A549 (cell line): ENCODE results near the gene CASTOR1.

Experiments used
- CHD2 ChIP-seq: fragments of 150-350 bp; IDR thresholded peaks from 2 replicates; pipeline ENCODE4 v1.6.1; 2014; ENCODE audit warnings: low read length; ENCODE audit not compliant: partially characterized antibody
- EP300 ChIP-seq, 2 experiments: fragments of >200 bp; sonication (Bioruptor Twin); formaldehyde crosslinking; IDR thresholded peaks; 2 replicates in 1 of 2; 3 replicates in 1 of 2; pipeline ENCODE4 v1.6.1; 2016 to 2017
- ESRRA ChIP-seq: fragments of 150-350 bp; IDR thresholded peaks from 2 replicates; pipeline ENCODE4 v1.6.1; 2014; ENCODE audit warnings: mild to moderate bottlenecking, low read length, borderline replicate concordance
- GATA3 ChIP-seq: IDR thresholded peaks from 2 replicates; pipeline ENCODE4 v1.6.1; 2012; ENCODE audit warnings: borderline replicate concordance
- KDM5A ChIP-seq: fragments of 200-600 bp; sonication (generic); IDR thresholded peaks from 2 replicates; pipeline ENCODE4 v1.6.1; 2016; ENCODE audit warnings: antibody characterized with exemption, mild to moderate bottlenecking
- SREBF2 ChIP-seq: fragments of 450-650 bp; IDR thresholded peaks from 2 replicates; pipeline ENCODE4 v1.6.1; 2014; ENCODE audit warnings: mild to moderate bottlenecking, moderate library complexity
- TP53 ChIP-seq: fragments of 250-450 bp; sonication (Bioruptor Pico); IDR thresholded peaks from 2 replicates; pipeline ENCODE4 v1.5.0; 2021; ENCODE audit warnings: mild to moderate bottlenecking, moderate library complexity
- TF ChIP-seq, protein P1 (sequence below): fragments of >200 bp; sonication (Bioruptor Twin); formaldehyde crosslinking; IDR thresholded peaks from 3 replicates; pipeline ENCODE4 v1.5.1; 2016
- TF ChIP-seq, protein P2 (sequence below): fragments of 150-350 bp; IDR thresholded peaks from 2 replicates; pipeline ENCODE4 v1.6.1; 2014; ENCODE audit warnings: low read depth, mild to moderate bottlenecking, low read length

DNA sequence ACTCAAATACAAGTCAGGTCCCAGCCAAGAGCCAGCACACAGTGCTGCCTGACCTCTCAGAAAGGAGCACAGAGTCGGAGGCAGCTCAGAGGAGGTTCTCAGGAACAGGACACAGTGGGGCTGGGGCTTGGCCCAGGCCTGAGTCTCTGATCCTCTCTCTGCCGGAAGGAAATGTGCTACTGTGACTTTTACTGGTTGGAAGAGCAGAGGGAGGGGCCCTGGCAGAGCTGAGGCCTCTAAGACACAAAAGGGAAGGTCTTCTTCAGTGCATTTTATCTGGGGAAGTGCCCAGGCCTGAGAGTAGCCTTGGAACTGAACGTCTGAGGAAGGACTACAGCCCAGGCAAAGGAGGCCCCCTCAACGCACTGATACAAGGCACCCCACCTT, 16.2 kb upstream of the CASTOR1 start:
- TF ChIP-seq KDM5A: no peak
- TF ChIP-seq, protein P1, sequence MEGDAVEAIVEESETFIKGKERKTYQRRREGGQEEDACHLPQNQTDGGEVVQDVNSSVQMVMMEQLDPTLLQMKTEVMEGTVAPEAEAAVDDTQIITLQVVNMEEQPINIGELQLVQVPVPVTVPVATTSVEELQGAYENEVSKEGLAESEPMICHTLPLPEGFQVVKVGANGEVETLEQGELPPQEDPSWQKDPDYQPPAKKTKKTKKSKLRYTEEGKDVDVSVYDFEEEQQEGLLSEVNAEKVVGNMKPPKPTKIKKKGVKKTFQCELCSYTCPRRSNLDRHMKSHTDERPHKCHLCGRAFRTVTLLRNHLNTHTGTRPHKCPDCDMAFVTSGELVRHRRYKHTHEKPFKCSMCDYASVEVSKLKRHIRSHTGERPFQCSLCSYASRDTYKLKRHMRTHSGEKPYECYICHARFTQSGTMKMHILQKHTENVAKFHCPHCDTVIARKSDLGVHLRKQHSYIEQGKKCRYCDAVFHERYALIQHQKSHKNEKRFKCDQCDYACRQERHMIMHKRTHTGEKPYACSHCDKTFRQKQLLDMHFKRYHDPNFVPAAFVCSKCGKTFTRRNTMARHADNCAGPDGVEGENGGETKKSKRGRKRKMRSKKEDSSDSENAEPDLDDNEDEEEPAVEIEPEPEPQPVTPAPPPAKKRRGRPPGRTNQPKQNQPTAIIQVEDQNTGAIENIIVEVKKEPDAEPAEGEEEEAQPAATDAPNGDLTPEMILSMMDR: no peak
- TF ChIP-seq TP53: no peak
- TF ChIP-seq, protein P2, sequence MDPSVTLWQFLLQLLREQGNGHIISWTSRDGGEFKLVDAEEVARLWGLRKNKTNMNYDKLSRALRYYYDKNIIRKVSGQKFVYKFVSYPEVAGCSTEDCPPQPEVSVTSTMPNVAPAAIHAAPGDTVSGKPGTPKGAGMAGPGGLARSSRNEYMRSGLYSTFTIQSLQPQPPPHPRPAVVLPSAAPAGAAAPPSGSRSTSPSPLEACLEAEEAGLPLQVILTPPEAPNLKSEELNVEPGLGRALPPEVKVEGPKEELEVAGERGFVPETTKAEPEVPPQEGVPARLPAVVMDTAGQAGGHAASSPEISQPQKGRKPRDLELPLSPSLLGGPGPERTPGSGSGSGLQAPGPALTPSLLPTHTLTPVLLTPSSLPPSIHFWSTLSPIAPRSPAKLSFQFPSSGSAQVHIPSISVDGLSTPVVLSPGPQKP: no peak
- no peak for TF ChIP-seq SREBF2
- TF ChIP-seq ESRRA: no peak
- TF ChIP-seq GATA3: no peak
- TF ChIP-seq EP300 (IDR thresholded peaks at IDR 0.05): no peak
- no peak for TF ChIP-seq CHD2
